MCF 10A (cell line): ENCODE results near the gene USH2A. TPM values are rescaled to one million over a fixed set of nuclear protein-coding genes. Genes with fewer than 3 reads are reported as not detected.
A peak's percentile ranks its signal among the peaks of the same experiment; 100 is the strongest.

Source experiments
- BruUV-seq: library from RNA; stranded (reverse); fragments of 400-500 nt; replicated peaks from 2 replicates; lab custom pipeline; 2021; lab: Mats Ljungman, UMichigan
- CTCF ChIA-PET: fragments of 300-600 bp; sonication (Branson Sonifier 250); formaldehyde crosslinking; extraction: SDS; loops from one replicate; lab custom pipeline; 2021; ENCODE audit warnings: antibody characterized with exemption, inconsistent platforms; lab: Yijun Ruan, JAX
- POLR2A ChIA-PET: fragments of 300-600, 350-650 bp; sonication (Branson Sonifier 250); formaldehyde crosslinking; extraction: SDS; loops from one replicate; lab custom pipeline; 2020; ENCODE audit warnings: antibody characterized with exemption, inconsistent platforms; lab: Yijun Ruan, JAX
- DNase-seq: peaks from one replicate; pipeline ENCODE4 v3.0.0-alpha.2; 2018; ENCODE audit not compliant: unreplicated experiment
- H3K27ac Mint-ChIP-seq: one replicate; pipeline ENCODE4 v1.8.0; 2022; ENCODE audit warnings: mild to moderate bottlenecking, low read depth, mixed read lengths; ENCODE audit not compliant: unreplicated experiment
- H3K27me3 Mint-ChIP-seq: one replicate; pipeline ENCODE4 v1.8.0; 2022; ENCODE audit warnings: mixed read lengths; ENCODE audit not compliant: insufficient read depth, unreplicated experiment
- H3K36me3 Mint-ChIP-seq: one replicate; pipeline ENCODE4 v1.8.0; 2022; ENCODE audit warnings: mild to moderate bottlenecking, moderate library complexity, mixed read lengths; ENCODE audit not compliant: insufficient read depth, unreplicated experiment
- H3K4me1 Mint-ChIP-seq: one replicate; pipeline ENCODE4 v1.8.0; 2022; ENCODE audit warnings: mixed read lengths; ENCODE audit not compliant: insufficient read depth, unreplicated experiment
- H3K4me3 Mint-ChIP-seq: one replicate; pipeline ENCODE4 v1.8.0; 2022; ENCODE audit warnings: mild to moderate bottlenecking, moderate library complexity, mixed read lengths; ENCODE audit not compliant: unreplicated experiment
- H3K9me3 Mint-ChIP-seq: one replicate; pipeline ENCODE4 v1.8.0; 2022; ENCODE audit warnings: mixed read lengths; ENCODE audit not compliant: unreplicated experiment
- CTCF ChIP-seq: fragments of 200-600 bp; IDR thresholded peaks from one replicate; pipeline ENCODE4 v1.8.0; 2022; ENCODE audit warnings: antibody characterized with exemption, mild to moderate bottlenecking; ENCODE audit not compliant: unreplicated experiment
- intact Hi-C: fragments of 100-400 bp; cut with micrococcal nuclease; formaldehyde crosslinking; loops from 2 replicates; pipeline ENCODE4 v1.14.1; 2022
- total RNA-seq: library from RNA; stranded (reverse); gene quantifications from 2 replicates; pipeline ENCODE4 v1.2.3, GENCODE V29; 2022

The USH2A gene
- total RNA-seq, 1 experiment from 2014 or later, result not detected

- intact Hi-C loops, result no loop called here
- POLR2A ChIA-PET, result interaction anchor here (0.7 to 1.4 kb wide), 2 partner anchors 9 to 21 kb away, joined by 3 to 5 read pairs; no protein-coding TSS in a partner anchor
- H3K4me3 Mint-ChIP-seq, result no peak overlapping the region
Measured at GRCh38 chr1:216457356-216457755, 34.1 kb upstream of the USH2A start.

GRCh38 chr1:216456682-216457081 lies 33.4 kb upstream of the USH2A start:
- CTCF ChIA-PET, result interaction anchor here (0.7 to 0.8 kb wide), 2 partner anchors 75 to 235 kb away, joined by 3 read pairs; no protein-coding TSS in a partner anchor
- Mint-ChIP-seq H3K4me3 (no peak overlapping the region), H3K4me1 (peaks cover 5% of the 10 kb centered on the region), H3K36me3 (no peaks in the 10 kb centered on the region), H3K27ac (peak overlapping the region; percentile 49), H3K9me3 (no peaks in the 10 kb centered on the region), H3K27me3 (no peaks in the 10 kb centered on the region)
- POLR2A ChIA-PET, result interaction anchor here (1.4 to 1.5 kb wide), 2 partner anchors 8 to 10 kb away, joined by 3 to 5 read pairs; no protein-coding TSS in a partner anchor
- DNase-seq, result peak; percentile 81
- TF ChIP-seq CTCF, result no peak
- BruUV-seq, result no TSS peak
- intact Hi-C loops, result no loop called here

More at GRCh38 chr1:216457356-216457755, 34.1 kb upstream of the USH2A start:
- DNase-seq, result no peak
- TF ChIP-seq CTCF, result no peak
- no peak overlapping the region for H3K27ac Mint-ChIP-seq
- no peaks in the 10 kb centered on the region for H3K27me3 Mint-ChIP-seq
- peaks cover 5% of the 10 kb centered on the region for H3K4me1 Mint-ChIP-seq
- H3K9me3 Mint-ChIP-seq, result no peaks in the 10 kb centered on the region
- H3K36me3 Mint-ChIP-seq, result no peaks in the 10 kb centered on the region
- CTCF ChIA-PET, result no interaction called here
- BruUV-seq, result no TSS peak

GRCh38 chr1:216453777-216454176 lies 30.5 kb upstream of the USH2A start:
- intact Hi-C loops, result no loop called here
- H3K9me3 Mint-ChIP-seq, result no peaks in the 10 kb centered on the region
- DNase-seq, result no peak
- no peak overlapping the region for H3K4me3 Mint-ChIP-seq
- CTCF ChIA-PET, result no interaction called here
- peaks cover 16% of the 10 kb centered on the region for H3K27me3 Mint-ChIP-seq
- POLR2A ChIA-PET, result interaction anchor here (0.7 kb wide), 1 partner anchor 53 kb away, joined by 3 read pairs; no protein-coding TSS in a partner anchor
- no peak for TF ChIP-seq CTCF
- H3K36me3 Mint-ChIP-seq, result no peaks in the 10 kb centered on the region
- BruUV-seq, result no TSS peak
- H3K4me1 Mint-ChIP-seq, result peaks cover 5% of the 10 kb centered on the region
- no peak overlapping the region for H3K27ac Mint-ChIP-seq

GRCh38 chr1:216450227-216450626 lies 27.0 kb upstream of the USH2A start:
- no peaks in the 10 kb centered on the region for H3K36me3 Mint-ChIP-seq
- no peak for DNase-seq
- no TSS peak for BruUV-seq
- no peak for TF ChIP-seq CTCF
- H3K4me1 Mint-ChIP-seq, result peaks cover 6% of the 10 kb centered on the region
- intact Hi-C loops, result no loop called here
- no peak overlapping the region for H3K27ac Mint-ChIP-seq
- no peaks in the 10 kb centered on the region for H3K9me3 Mint-ChIP-seq
- POLR2A ChIA-PET, result no interaction called here
- CTCF ChIA-PET, result interaction anchor here (1.3 kb wide), 1 partner anchor 13 kb away, joined by 3 read pairs; no protein-coding TSS in a partner anchor
- no peak overlapping the region for H3K4me3 Mint-ChIP-seq
- H3K27me3 Mint-ChIP-seq, result peaks cover 37% of the 10 kb centered on the region
